ENCODE measurements around the gene LZTS2. TPM values are rescaled to one million over a fixed set of nuclear protein-coding genes. Genes with fewer than 3 reads are reported as not detected.
"Not testable (repeated sequence)": the region's sequence is repeated elsewhere in the genome, so short reads cannot be mapped to it uniquely, and the experiment has no call there.

LZTS2 gene
- total and polyA plus RNA-seq, 4 donors = 15.1 to 37.9 (median 28.9) TPM

DNA sequence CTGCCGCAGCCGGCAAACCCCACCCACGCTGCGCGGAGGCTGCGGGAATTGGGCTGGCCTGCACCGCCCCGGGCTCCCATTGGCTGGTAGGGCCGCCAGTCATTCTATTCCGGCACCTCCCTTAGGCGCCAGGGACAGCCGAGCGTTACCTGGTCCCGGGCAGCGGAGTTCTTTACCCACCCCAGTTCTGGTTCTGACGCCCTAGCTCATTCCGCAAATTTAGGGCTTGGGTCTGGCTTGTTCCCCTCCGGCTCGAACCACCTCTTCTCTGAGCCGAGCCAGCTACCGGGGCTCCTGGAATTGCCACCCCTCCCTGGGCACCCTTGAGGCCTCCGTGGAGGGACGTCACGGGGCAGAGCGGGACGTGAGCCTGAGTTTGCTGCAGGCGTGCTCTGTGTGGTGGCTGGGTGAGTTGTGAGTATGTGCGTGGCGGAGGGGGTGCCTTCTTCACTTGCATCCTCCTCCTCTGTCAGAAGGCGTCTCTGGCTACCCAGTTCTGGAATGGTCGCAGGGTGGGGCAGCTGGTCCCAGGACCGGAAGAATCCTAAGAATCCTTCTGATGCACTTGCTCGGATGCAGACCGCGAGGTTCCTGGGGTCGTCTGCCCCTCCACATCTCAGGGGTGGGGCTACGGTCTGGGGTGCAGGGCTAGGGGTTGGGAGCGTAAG, 31.7 kb downstream of the LZTS2 start, which contains the start of the genes PDZD7 and SFXN3:
TSS of gene PDZD7 (minus strand) at position 2 of the 668 bp plus-strand sequence. CDS start 910 bp downstream, outside the sequence.
TSS of gene SFXN3 (plus strand) at position 107 of the 668 bp plus-strand sequence. CDS start 3,461 bp downstream, outside the sequence.
- DNase-seq (ENCODE audit: low read depth in 4 of 6, low spot score in 6 of 6) = peak; percentile 60 to 98 (median 84)
- Histone ChIP-seq H3K4me3 (ENCODE audit: low read depth, low read length) (peak within 1 kb of the TSS; percentile 86), H3K27me3 (ENCODE audit: control insufficient read depth, insufficient read depth, low read length) (peaks cover 17% of the 10 kb centered on the region), H3K9me3 (ENCODE audit: control insufficient read depth, insufficient read depth, low read length) (no peaks in the 10 kb centered on the region), H3K27ac (ENCODE audit: low read depth, low read length) (peak within 1 kb of the TSS; percentile 88), H3K4me1 (ENCODE audit: control insufficient read depth, insufficient read depth, low read length) (peaks cover 48% of the 10 kb centered on the region), H3K36me3 (ENCODE audit: control insufficient read depth, insufficient read depth, low read length) (peaks cover 12% of the 10 kb centered on the region)
- WGBS (ENCODE audit: insufficient coverage) = under 1% methylated on average over 33 of the region's 38 CpGs

DNA sequence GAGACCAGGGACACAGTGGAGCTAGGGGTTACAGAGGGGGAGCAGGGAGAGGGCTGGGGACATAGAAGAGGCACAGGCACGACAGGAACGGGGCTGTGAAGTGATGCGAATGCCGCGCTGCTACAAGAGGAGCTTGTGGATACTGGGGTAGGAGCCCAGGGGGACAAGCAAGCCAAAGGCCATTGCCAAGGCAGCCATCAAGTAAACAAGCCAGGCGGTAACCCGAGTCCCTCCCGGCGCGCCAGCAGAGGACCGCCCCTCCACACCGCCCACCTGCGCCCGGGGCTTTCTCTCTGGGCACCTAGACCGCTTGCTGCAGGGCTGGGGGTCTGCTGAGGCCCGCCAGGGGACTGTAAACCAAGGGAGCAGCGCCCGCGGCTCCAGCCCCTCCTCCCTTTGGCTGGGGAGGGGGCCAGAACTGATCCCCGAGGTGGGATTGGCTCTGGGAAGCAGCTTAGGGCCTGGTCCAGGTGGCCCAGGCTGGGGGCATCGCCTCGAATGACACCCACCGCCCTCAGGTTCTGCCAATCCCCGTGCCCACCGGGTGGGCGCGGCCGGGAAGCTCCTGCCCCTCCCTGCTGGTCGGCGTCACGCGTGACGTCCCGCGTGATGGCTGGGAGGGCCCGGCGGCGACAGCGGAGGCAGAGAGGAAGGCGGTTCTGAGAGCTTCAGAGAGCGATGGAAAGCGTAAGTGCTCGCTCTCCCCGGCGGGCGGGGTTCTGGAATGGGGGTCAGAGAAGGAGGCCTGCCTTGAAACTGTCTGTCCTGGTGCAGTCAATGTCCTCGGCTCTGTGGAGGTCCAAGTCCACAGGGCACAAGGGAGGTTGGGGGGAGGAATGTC, 32.4 kb downstream of the LZTS2 start:
- peaks cover 19% of the 10 kb centered on the region for H3K36me3 ChIP-seq (ENCODE audit: control insufficient read depth, insufficient read depth, low read length)
- under 1% methylated on average over 47 of the region's 47 CpGs for WGBS (ENCODE audit: insufficient coverage)
- H3K9me3 ChIP-seq (ENCODE audit: control insufficient read depth, insufficient read depth, low read length) = no peaks in the 10 kb centered on the region
- peak overlapping the region; percentile 86 for H3K4me3 ChIP-seq (ENCODE audit: low read depth, low read length)
- H3K27ac ChIP-seq (ENCODE audit: low read depth, low read length) = peak overlapping the region; percentile 88
- DNase-seq (ENCODE audit: low read depth in 4 of 6, low spot score in 6 of 6) = peak; percentile 65 to 96 (median 74)
- peaks cover 17% of the 10 kb centered on the region for H3K27me3 ChIP-seq (ENCODE audit: control insufficient read depth, insufficient read depth, low read length)
- H3K4me1 ChIP-seq (ENCODE audit: control insufficient read depth, insufficient read depth, low read length) = peaks cover 48% of the 10 kb centered on the region

DNA sequence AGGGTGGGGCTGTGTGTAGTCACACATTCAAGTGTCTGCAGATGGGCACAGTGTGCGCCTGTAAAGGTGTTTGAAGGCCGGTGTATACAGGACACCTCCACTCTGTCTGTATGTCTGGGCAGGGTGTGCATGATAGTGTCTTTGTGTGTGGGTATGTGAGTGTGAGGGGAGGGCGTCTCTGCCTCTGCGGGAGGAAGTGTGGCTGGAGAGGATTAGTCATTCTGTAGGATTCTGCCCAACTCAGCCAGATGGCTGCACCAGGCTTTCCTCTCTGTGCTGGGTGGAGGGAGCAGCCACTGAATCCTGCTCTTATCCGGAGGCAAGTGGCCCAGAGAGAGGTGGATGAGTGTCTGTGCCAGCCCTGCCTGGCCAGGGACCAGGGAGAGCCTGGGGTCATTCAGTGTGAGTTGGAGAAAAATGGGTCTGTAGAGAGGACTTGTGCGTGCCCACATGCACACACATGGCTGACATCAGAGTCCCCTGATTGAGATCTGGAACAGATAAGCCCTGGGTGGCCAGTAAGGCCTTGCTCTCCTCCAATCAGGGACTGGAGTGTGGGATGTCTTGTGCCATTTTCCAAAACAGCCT, 33.1 kb downstream of the LZTS2 start:
- no peaks in the 10 kb centered on the region for H3K9me3 ChIP-seq (ENCODE audit: control insufficient read depth, insufficient read depth, low read length)
- H3K36me3 ChIP-seq (ENCODE audit: control insufficient read depth, insufficient read depth, low read length) = peaks cover 26% of the 10 kb centered on the region
- 21% methylated on average over 6 of the region's 6 CpGs for WGBS (ENCODE audit: insufficient coverage)
- peaks cover 48% of the 10 kb centered on the region for H3K4me1 ChIP-seq (ENCODE audit: control insufficient read depth, insufficient read depth, low read length)
- DNase-seq (ENCODE audit: low read depth in 4 of 6, low spot score in 6 of 6) = peak in 5 of 6 donors; percentile 19 to 90 (median 38)
- H3K4me3 ChIP-seq (ENCODE audit: low read depth, low read length) = peak overlapping the region; percentile 86
- peak overlapping the region; percentile 88 for H3K27ac ChIP-seq (ENCODE audit: low read depth, low read length)
- peaks cover 15% of the 10 kb centered on the region for H3K27me3 ChIP-seq (ENCODE audit: control insufficient read depth, insufficient read depth, low read length)

DNA sequence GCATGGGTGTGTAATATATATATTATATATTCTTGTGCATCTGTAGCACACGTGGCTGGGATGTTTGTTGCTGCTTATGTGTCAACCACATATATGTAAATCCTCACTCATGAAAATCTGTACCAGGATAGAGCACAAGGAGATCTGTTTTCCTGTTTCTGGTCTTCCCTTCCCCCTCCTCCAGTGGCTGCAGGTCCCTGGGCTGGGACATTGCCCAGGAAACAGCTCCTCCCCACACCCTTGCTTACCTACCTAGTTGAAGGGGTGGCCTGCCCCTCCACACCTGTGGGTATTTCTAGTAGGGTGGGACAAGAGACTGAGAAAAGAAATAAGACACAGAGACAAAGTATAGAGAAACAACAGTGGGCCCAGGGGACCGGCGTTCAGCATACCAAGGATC, 33.7 kb downstream of the LZTS2 start:
- no CpG with 5 or more reads among the region's 3 CpGs for WGBS (ENCODE audit: insufficient coverage)
- H3K9me3 ChIP-seq (ENCODE audit: control insufficient read depth, insufficient read depth, low read length) = no peaks in the 10 kb centered on the region
- no peak for DNase-seq (ENCODE audit: low read depth in 4 of 6, low spot score in 6 of 6)
- H3K4me1 ChIP-seq (ENCODE audit: control insufficient read depth, insufficient read depth, low read length) = peaks cover 48% of the 10 kb centered on the region
- H3K27ac ChIP-seq (ENCODE audit: low read depth, low read length) = no peak overlapping the region
- H3K36me3 ChIP-seq (ENCODE audit: control insufficient read depth, insufficient read depth, low read length) = peaks cover 30% of the 10 kb centered on the region
- peak overlapping the region; percentile 86 for H3K4me3 ChIP-seq (ENCODE audit: low read depth, low read length)
- H3K27me3 ChIP-seq (ENCODE audit: control insufficient read depth, insufficient read depth, low read length) = peaks cover 12% of the 10 kb centered on the region

DNA sequence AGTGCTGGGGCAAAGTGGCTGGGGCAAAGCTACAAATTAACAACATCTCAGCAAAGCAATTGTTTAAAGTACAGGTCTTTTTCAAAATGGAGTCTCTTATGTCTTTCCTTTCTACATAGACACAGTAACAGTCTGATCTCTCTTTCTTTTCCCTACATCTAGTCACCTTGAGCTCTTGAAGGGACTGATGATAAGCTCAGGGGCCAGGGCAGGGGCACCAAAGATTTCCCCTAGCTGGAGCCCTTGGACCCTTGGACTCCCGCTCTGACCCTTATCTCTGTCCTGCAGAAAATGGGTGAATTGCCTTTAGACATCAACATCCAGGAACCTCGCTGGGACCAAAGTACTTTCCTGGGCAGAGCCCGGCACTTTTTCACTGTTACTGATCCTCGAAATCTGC, 34.8 kb downstream of the LZTS2 start:
- H3K4me3 ChIP-seq (ENCODE audit: low read depth, low read length); DNase-seq (ENCODE audit: low read depth in 4 of 6, low spot score in 6 of 6); H3K9me3 ChIP-seq (ENCODE audit: control insufficient read depth, insufficient read depth, low read length); H3K27me3 ChIP-seq (ENCODE audit: control insufficient read depth, insufficient read depth, low read length); H3K27ac ChIP-seq (ENCODE audit: low read depth, low read length): not testable (repeated sequence)
- peaks cover 44% of the 10 kb centered on the region for H3K4me1 ChIP-seq (ENCODE audit: control insufficient read depth, insufficient read depth, low read length)
- WGBS (ENCODE audit: insufficient coverage) = 95% methylated on average over 3 of the region's 4 CpGs
- peaks cover 40% of the 10 kb centered on the region for H3K36me3 ChIP-seq (ENCODE audit: control insufficient read depth, insufficient read depth, low read length)

DNA sequence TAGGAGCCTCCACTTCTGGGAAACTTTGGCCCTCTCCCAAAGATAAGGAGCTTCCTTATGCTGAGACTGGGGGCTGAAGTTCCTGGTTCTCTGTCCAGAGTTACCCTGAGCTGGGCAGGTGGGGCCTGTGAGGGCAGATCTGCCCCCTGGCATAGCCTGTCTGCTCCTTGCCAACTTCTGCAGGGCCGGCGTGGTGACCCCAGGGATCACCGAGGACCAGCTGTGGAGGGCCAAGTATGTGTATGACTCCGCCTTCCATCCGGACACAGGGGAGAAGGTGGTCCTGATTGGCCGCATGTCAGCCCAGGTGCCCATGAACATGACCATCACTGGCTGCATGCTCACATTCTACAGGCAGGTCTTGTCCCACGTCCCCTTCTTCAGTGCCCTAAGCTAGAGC, 35.7 kb downstream of the LZTS2 start:
- no peak overlapping the region for H3K4me3 ChIP-seq (ENCODE audit: low read depth, low read length)
- no peak overlapping the region for H3K27ac ChIP-seq (ENCODE audit: low read depth, low read length)
- DNase-seq (ENCODE audit: low read depth in 4 of 6, low spot score in 6 of 6) = no peak
- peaks cover 2% of the 10 kb centered on the region for H3K27me3 ChIP-seq (ENCODE audit: control insufficient read depth, insufficient read depth, low read length)
- H3K9me3 ChIP-seq (ENCODE audit: control insufficient read depth, insufficient read depth, low read length) = no peaks in the 10 kb centered on the region
- peaks cover 44% of the 10 kb centered on the region for H3K4me1 ChIP-seq (ENCODE audit: control insufficient read depth, insufficient read depth, low read length)
- H3K36me3 ChIP-seq (ENCODE audit: control insufficient read depth, insufficient read depth, low read length) = peaks cover 42% of the 10 kb centered on the region
- WGBS (ENCODE audit: insufficient coverage) = 78% methylated on average over 7 of the region's 7 CpGs

DNA sequence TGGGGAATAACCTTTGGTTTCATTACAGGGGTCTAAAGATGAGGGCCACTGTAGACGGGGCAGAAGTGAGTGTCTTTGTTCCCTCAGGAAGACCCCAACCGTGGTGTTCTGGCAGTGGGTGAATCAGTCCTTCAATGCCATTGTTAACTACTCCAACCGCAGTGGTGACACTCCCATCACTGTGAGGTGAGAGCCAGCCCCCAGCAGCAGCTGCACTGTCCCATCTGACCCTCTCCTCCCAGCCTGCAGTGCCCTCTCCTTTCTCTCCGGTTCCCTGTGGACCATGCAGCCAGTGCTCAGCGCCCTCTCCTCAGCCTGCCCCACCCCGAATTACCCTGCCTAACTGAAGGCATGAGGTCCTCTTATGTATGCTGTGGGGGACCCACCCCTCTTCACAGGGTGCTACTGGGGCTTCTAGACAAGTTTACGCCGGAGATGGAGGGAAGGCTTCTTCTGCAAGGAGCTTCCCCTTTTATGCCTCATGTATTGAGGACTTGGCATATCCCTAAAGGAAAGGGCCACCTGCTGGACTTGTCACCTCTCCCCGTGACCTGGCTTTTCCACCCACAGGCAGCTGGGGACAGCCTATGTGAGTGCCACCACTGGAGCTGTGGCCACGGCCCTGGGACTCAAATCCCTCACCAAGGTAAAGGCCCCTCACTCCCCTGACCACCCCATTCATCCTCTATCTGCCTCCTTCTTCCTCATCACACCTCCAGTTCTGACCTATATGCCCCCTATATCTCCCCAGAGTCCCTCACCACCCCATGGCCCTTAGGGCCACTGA, 36.5 kb downstream of the LZTS2 start:
- Histone ChIP-seq H3K27me3 (ENCODE audit: control insufficient read depth, insufficient read depth, low read length) (no peaks in the 10 kb centered on the region), H3K4me3 (ENCODE audit: low read depth, low read length) (no peak overlapping the region), H3K36me3 (ENCODE audit: control insufficient read depth, insufficient read depth, low read length) (peaks cover 44% of the 10 kb centered on the region), H3K27ac (ENCODE audit: low read depth, low read length) (no peak overlapping the region), H3K9me3 (ENCODE audit: control insufficient read depth, insufficient read depth, low read length) (no peaks in the 10 kb centered on the region), H3K4me1 (ENCODE audit: control insufficient read depth, insufficient read depth, low read length) (peaks cover 43% of the 10 kb centered on the region)
- WGBS (ENCODE audit: insufficient coverage) = 70% methylated on average over 7 of the region's 10 CpGs
- DNase-seq (ENCODE audit: low read depth in 4 of 6, low spot score in 6 of 6) = no peak

DNA sequence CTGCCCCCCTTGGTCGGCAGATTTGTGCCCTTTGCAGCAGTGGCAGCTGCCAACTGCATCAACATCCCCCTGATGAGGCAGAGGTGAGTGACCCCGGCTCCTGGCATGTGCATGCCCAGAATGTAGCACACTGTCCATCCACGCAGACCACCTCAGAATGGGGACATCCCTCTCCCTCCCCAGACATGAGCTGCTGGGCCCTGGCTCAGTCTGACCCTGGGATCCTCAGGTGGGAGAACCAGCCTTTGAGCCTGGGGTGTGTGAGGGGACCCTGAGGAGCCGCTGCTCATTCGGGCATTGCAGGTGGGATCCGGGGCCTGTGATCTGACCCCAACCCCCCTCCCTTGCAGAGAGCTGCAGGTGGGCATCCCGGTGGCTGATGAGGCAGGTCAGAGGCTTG, 37.1 kb downstream of the LZTS2 start:
- Histone ChIP-seq H3K9me3 (ENCODE audit: control insufficient read depth, insufficient read depth, low read length) (no peaks in the 10 kb centered on the region), H3K4me3 (ENCODE audit: low read depth, low read length) (no peak overlapping the region), H3K27me3 (ENCODE audit: control insufficient read depth, insufficient read depth, low read length) (no peaks in the 10 kb centered on the region), H3K36me3 (ENCODE audit: control insufficient read depth, insufficient read depth, low read length) (peaks cover 44% of the 10 kb centered on the region), H3K4me1 (ENCODE audit: control insufficient read depth, insufficient read depth, low read length) (peaks cover 43% of the 10 kb centered on the region), H3K27ac (ENCODE audit: low read depth, low read length) (no peak overlapping the region)
- DNase-seq (ENCODE audit: low read depth in 4 of 6, low spot score in 6 of 6) = no peak
- 87% methylated on average over 4 of the region's 7 CpGs for WGBS (ENCODE audit: insufficient coverage)

DNA sequence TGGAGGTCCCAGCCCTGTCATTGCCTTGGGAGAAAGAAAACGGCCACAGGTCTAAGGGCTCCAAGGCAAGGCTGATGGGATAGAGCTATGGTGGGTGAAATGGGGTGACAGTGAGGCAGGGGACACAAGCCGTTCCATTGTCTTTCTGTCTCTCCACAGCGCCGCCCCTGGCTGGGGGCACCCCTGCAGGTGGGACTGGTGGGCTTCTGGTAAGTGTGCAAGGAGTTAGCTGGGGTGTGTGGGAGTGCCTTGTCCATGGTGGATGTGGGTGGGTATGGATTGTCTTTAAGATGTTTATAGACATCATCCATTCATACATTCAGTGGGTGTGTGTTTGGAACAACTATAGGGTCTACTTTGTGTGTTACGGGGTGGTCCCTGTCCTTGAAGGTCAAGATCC, 38.9 kb downstream of the LZTS2 start:
- Histone ChIP-seq H3K36me3 (ENCODE audit: control insufficient read depth, insufficient read depth, low read length) (peaks cover 44% of the 10 kb centered on the region), H3K27me3 (ENCODE audit: control insufficient read depth, insufficient read depth, low read length) (no peaks in the 10 kb centered on the region), H3K27ac (ENCODE audit: low read depth, low read length) (no peak overlapping the region), H3K4me3 (ENCODE audit: low read depth, low read length) (no peak overlapping the region), H3K4me1 (ENCODE audit: control insufficient read depth, insufficient read depth, low read length) (peaks cover 40% of the 10 kb centered on the region), H3K9me3 (ENCODE audit: control insufficient read depth, insufficient read depth, low read length) (no peaks in the 10 kb centered on the region)
- 17% methylated on average over 4 of the region's 5 CpGs for WGBS (ENCODE audit: insufficient coverage)
- DNase-seq (ENCODE audit: low read depth in 4 of 6, low spot score in 6 of 6) = no peak

Measured in spinal cord (tissue), 10 donors.